Astrocyte (in vitro differentiated cells and primary cell): ENCODE results near the gene MAFF. TPM values are rescaled to one million over a fixed set of nuclear protein-coding genes. Genes with fewer than 3 reads are reported as not detected.

Experiments
- DNase-seq: peaks from one replicate; pipeline ENCODE4 v3.0.0-alpha.2; 2010; ENCODE audit warnings: low read depth
- FAIRE-seq: peaks from 2 replicates; lab custom pipeline; 2011; peaks lifted over from hg19 to GRCh38; lab: Jason Lieb, UNC
- H2AFZ ChIP-seq: 2 replicates; pipeline ENCODE4 v1.6.0; 2012; ENCODE audit warnings: low read depth, low read length, inconsistent platforms
- H3K27ac ChIP-seq: 2 replicates; pipeline ENCODE4 v1.5.1; 2011; ENCODE audit warnings: low read depth, low read length, inconsistent platforms
- H3K27me3 ChIP-seq: 2 replicates; pipeline ENCODE4 v1.6.0; 2011; ENCODE audit warnings: low read length, inconsistent platforms; ENCODE audit not compliant: insufficient read depth
- H3K36me3 ChIP-seq: 2 replicates; pipeline ENCODE4 v1.5.1; 2011; ENCODE audit warnings: low read length, inconsistent platforms; ENCODE audit not compliant: insufficient read depth
- H3K4me1 ChIP-seq: 2 replicates; pipeline ENCODE4 v1.5.1; 2011; ENCODE audit warnings: low read length, inconsistent platforms; ENCODE audit not compliant: insufficient read depth
- H3K4me2 ChIP-seq: 2 replicates; pipeline ENCODE4 v1.6.0; 2012; ENCODE audit warnings: low read length, inconsistent platforms
- H3K4me3 ChIP-seq: 2 replicates; pipeline ENCODE4 v1.5.1; 2011; ENCODE audit warnings: low read depth, mild to moderate bottlenecking, low read length, inconsistent platforms; ENCODE audit not compliant: insufficient read depth
- H3K79me2 ChIP-seq: 2 replicates; pipeline ENCODE4 v1.6.0; 2012; ENCODE audit warnings: mild to moderate bottlenecking, low read length, inconsistent platforms; ENCODE audit not compliant: insufficient read depth
- H3K9ac ChIP-seq: 2 replicates; pipeline ENCODE4 v1.6.0; 2012; ENCODE audit warnings: mild to moderate bottlenecking, low read length, inconsistent platforms
- H3K9me3 ChIP-seq: 2 replicates; pipeline ENCODE4 v1.5.1; 2012; ENCODE audit warnings: low read depth, mild to moderate bottlenecking, low read length, inconsistent platforms; ENCODE audit not compliant: insufficient read depth
- H4K20me1 ChIP-seq: 2 replicates; pipeline ENCODE4 v1.6.0; 2012; ENCODE audit warnings: low read length, inconsistent platforms; ENCODE audit not compliant: insufficient read depth
- H3K27ac Mint-ChIP-seq: one replicate; pipeline ENCODE4 v1.8.0; 2021; ENCODE audit warnings: mild to moderate bottlenecking, mixed read lengths; ENCODE audit not compliant: unreplicated experiment
- H3K27me3 Mint-ChIP-seq: one replicate; pipeline ENCODE4 v1.8.0; 2021; ENCODE audit warnings: low read depth, mixed read lengths; ENCODE audit not compliant: unreplicated experiment
- H3K36me3 Mint-ChIP-seq: one replicate; pipeline ENCODE4 v1.8.0; 2021; ENCODE audit warnings: low read depth, mixed read lengths; ENCODE audit not compliant: unreplicated experiment
- H3K4me1 Mint-ChIP-seq: one replicate; pipeline ENCODE4 v1.8.0; 2021; ENCODE audit warnings: low read depth, mixed read lengths; ENCODE audit not compliant: unreplicated experiment
- H3K4me3 Mint-ChIP-seq: one replicate; pipeline ENCODE4 v1.8.0; 2021; ENCODE audit warnings: mild to moderate bottlenecking, moderate library complexity, mixed read lengths; ENCODE audit not compliant: unreplicated experiment
- H3K9me3 Mint-ChIP-seq: one replicate; pipeline ENCODE4 v1.8.0; 2021; ENCODE audit warnings: mild to moderate bottlenecking, mixed read lengths; ENCODE audit not compliant: unreplicated experiment
- EZH2 ChIP-seq: IDR thresholded peaks from 2 replicates; pipeline ENCODE4 v1.6.1; 2012; ENCODE audit warnings: mild to moderate bottlenecking, low read length, inconsistent platforms; ENCODE audit not compliant: insufficient read depth
- total RNA-seq: library from RNA; stranded (reverse); gene quantifications from 2 replicates; pipeline ENCODE4 v1.2.1, GENCODE V29; 2021
- TF ChIP-seq, protein P1 (sequence below): IDR thresholded peaks from 2 replicates; pipeline ENCODE4 v1.5.1; 2011; ENCODE audit warnings: low read depth, mild to moderate bottlenecking, inconsistent platforms, low read length, moderate library complexity; ENCODE audit not compliant: insufficient read depth

Gene MAFF
- total RNA-seq, 1 donor from 2014 or later = 18.2 TPM

DNA sequence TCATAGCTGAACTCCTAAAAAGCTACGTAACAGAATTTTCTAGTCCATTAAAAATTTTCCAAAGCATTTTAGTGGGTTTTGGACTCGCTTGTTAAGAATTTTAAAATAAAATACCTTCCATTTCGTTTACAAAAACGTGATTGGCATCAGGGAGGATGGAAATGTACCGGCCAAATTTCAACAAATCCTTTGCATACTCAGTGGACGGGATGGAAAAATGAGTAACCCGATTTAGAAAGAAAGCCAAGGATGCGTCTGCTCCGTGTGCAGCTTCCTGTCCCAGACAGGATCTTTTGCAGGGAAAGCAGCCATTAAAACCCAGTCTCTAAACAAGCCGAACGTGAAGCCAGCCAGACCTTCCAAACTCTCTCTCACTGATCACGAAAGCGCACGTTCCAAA lies 55.4 kb downstream of the MAFF start:
- no peak overlapping the region for H3K4me3 Mint-ChIP-seq
- peak overlapping the region; percentile 48 for H3K9ac ChIP-seq
- peak overlapping the region; percentile 66 for H3K4me2 ChIP-seq
- FAIRE-seq (peak; percentile 70), DNase-seq (peak; percentile 76)
- peaks cover 7% of the 10 kb centered on the region for H3K36me3 Mint-ChIP-seq
- no peaks in the 10 kb centered on the region for H3K27me3 Mint-ChIP-seq
- no peaks in the 10 kb centered on the region for H3K36me3 ChIP-seq
- peaks cover 33% of the 10 kb centered on the region for H3K4me1 ChIP-seq
- H3K27ac ChIP-seq = peak overlapping the region; percentile 51
- H2AFZ ChIP-seq = no peak overlapping the region
- no peaks in the 10 kb centered on the region for H3K9me3 ChIP-seq
- H3K4me1 Mint-ChIP-seq = peaks cover 17% of the 10 kb centered on the region
- peak overlapping the region; percentile 47 for H3K27ac Mint-ChIP-seq
- TF ChIP-seq EZH2 = no peak
- TF ChIP-seq, protein P1, sequence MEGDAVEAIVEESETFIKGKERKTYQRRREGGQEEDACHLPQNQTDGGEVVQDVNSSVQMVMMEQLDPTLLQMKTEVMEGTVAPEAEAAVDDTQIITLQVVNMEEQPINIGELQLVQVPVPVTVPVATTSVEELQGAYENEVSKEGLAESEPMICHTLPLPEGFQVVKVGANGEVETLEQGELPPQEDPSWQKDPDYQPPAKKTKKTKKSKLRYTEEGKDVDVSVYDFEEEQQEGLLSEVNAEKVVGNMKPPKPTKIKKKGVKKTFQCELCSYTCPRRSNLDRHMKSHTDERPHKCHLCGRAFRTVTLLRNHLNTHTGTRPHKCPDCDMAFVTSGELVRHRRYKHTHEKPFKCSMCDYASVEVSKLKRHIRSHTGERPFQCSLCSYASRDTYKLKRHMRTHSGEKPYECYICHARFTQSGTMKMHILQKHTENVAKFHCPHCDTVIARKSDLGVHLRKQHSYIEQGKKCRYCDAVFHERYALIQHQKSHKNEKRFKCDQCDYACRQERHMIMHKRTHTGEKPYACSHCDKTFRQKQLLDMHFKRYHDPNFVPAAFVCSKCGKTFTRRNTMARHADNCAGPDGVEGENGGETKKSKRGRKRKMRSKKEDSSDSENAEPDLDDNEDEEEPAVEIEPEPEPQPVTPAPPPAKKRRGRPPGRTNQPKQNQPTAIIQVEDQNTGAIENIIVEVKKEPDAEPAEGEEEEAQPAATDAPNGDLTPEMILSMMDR = no peak
- peaks cover 79% of the 10 kb centered on the region for H4K20me1 ChIP-seq
- H3K27me3 ChIP-seq = no peaks in the 10 kb centered on the region
- no peaks in the 10 kb centered on the region for H3K9me3 Mint-ChIP-seq
- peak overlapping the region; percentile 26 for H3K4me3 ChIP-seq
- H3K79me2 ChIP-seq = peaks cover 97% of the 10 kb centered on the region

DNA sequence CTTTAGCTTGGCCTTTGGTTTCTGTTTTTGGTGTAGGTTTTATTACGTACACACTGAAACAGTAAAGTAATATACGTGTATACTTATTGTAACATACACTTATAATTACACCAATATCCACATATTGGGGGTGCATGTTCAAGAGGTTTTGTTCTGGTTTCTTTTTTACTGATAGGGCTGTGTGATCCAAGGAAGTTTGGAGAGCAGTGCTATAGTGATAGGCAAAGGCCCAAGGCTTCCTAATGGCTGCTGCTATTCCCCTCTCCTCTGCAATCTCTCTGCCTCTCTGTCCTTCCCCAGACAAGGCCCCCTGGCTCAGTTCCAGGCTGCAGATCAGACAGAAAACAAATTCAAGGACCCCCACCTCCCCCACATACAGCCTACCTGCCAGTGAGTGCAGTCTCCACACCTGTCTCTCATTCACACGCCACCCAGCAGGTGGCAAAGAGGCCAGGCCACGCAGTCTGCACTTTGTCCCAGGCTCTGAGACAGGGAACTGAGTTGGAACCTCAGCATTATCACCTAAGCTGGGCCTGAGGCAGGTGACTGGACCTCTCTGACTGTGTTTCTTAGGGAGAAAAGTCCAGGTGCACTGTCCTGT lies 56.0 kb downstream of the MAFF start:
- peak overlapping the region; percentile 48 for H3K9ac ChIP-seq
- Mint-ChIP-seq H3K36me3 (peaks cover 10% of the 10 kb centered on the region), H3K4me1 (peaks cover 17% of the 10 kb centered on the region), H3K9me3 (no peaks in the 10 kb centered on the region), H3K27me3 (no peaks in the 10 kb centered on the region), H3K27ac (no peak overlapping the region), H3K4me3 (no peak overlapping the region)
- DNase-seq = no peak
- H3K79me2 ChIP-seq = peaks cover 97% of the 10 kb centered on the region
- H3K27ac ChIP-seq = peak overlapping the region; percentile 51
- no peaks in the 10 kb centered on the region for H3K36me3 ChIP-seq
- H3K4me1 ChIP-seq = peaks cover 33% of the 10 kb centered on the region
- H4K20me1 ChIP-seq = peaks cover 79% of the 10 kb centered on the region
- H3K4me3 ChIP-seq = peak overlapping the region; percentile 26
- no peaks in the 10 kb centered on the region for H3K27me3 ChIP-seq
- no peak overlapping the region for H2AFZ ChIP-seq
- H3K4me2 ChIP-seq = peak overlapping the region; percentile 66
- no peak for TF ChIP-seq EZH2
- TF ChIP-seq, protein P1 = no peak
- H3K9me3 ChIP-seq = no peaks in the 10 kb centered on the region
- FAIRE-seq = no peak

DNA sequence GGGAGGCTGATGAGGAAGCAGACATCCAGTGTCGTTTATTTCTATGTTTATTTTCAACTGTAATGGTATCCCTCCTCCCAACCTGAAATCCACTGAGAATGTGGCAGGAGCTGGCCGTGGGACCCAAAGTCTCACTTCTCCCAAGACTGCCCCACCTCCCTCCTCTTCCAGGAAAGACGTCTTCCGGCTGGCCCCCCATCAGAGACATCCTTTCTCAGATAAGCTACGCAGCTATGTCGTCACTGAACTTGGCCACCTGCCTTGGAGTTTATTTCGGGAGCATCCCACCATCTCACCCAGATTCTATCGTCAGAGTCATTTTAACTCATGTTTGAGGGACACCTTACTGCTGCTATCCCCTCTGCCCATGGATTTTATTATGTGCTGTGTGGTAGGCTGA lies 57.1 kb downstream of the MAFF start:
- Mint-ChIP-seq H3K9me3 (peaks cover 1% of the 10 kb centered on the region), H3K27ac (no peak overlapping the region), H3K4me1 (peaks cover 17% of the 10 kb centered on the region), H3K27me3 (no peaks in the 10 kb centered on the region), H3K4me3 (no peak overlapping the region), H3K36me3 (peaks cover 18% of the 10 kb centered on the region)
- DNase-seq (no peak), FAIRE-seq (no peak)
- TF ChIP-seq, protein P1 = no peak
- TF ChIP-seq EZH2 = no peak
- Histone ChIP-seq H4K20me1 (peaks cover 85% of the 10 kb centered on the region), H2AFZ (no peak overlapping the region), H3K4me1 (peaks cover 33% of the 10 kb centered on the region), H3K4me3 (no peak overlapping the region), H3K36me3 (no peaks in the 10 kb centered on the region), H3K27ac (peak overlapping the region; percentile 24), H3K27me3 (no peaks in the 10 kb centered on the region), H3K9ac (peak overlapping the region; percentile 8), H3K79me2 (peaks cover 97% of the 10 kb centered on the region), H3K4me2 (no peak overlapping the region), H3K9me3 (no peaks in the 10 kb centered on the region)
